Measurements from ENCODE around the gene PPP1CA.

Gene PPP1CA

GRCh38 chr11:67349036-67349435 lies 52.6 kb downstream of the PPP1CA start:
- DNase-seq = no peak
